HEK293 (cell line): ENCODE data around the gene HES7.
A peak's percentile ranks its signal among the peaks of the same experiment; 100 is the strongest.

ENCODE experiments used
- CTCF ChIA-PET: fragments of 350-600 bp; formaldehyde crosslinking; extraction: SDS; loops from one replicate; lab custom pipeline; 2021; ENCODE audit warnings: antibody characterized with exemption; lab: Yijun Ruan, JAX
- POLR2A ChIA-PET: fragments of 300-600 bp; formaldehyde crosslinking; extraction: SDS; loops from one replicate; lab custom pipeline; 2020; ENCODE audit warnings: antibody characterized with exemption, inconsistent platforms; lab: Yijun Ruan, JAX
- H3K27ac ChIP-seq: fragments of 200-500 bp; sonication (Bioruptor generic); 2 replicates; pipeline ENCODE4 v1.5.1; 2014; ENCODE audit warnings: low read depth, low read length, control low read depth, inconsistent platforms; ENCODE audit errors: extremely low read depth
- H3K36me3 ChIP-seq, 2 experiments: fragments of 200-500 bp in 1 of 2; sonication (Bioruptor generic) in 1 of 2; 1 replicate in 1 of 2; 2 replicates in 1 of 2; pipeline ENCODE4 v1.5.1; 2014 to 2017; ENCODE audit warnings: inconsistent platforms in 2 of 2, low read length in 2 of 2; ENCODE audit not compliant: control insufficient read depth in 2 of 2, insufficient read depth in 1 of 2
- H3K4me1 ChIP-seq: fragments of 200-500 bp; sonication (Bioruptor generic); 2 replicates; pipeline ENCODE4 v1.5.1; 2014; ENCODE audit warnings: mild to moderate bottlenecking, low read length, inconsistent platforms; ENCODE audit not compliant: control insufficient read depth, insufficient read depth
- H3K4me3 ChIP-seq: 2 replicates; pipeline ENCODE4 v1.5.1; 2011; ENCODE audit warnings: low read depth, mild to moderate bottlenecking, control low read depth, low read length, moderate library complexity
- H3K9me3 ChIP-seq: fragments of 200-500 bp; sonication (Bioruptor generic); 2 replicates; pipeline ENCODE4 v1.5.1; 2014; ENCODE audit warnings: low read depth, low read length, inconsistent platforms; ENCODE audit not compliant: control insufficient read depth, insufficient read depth
- GLIS1 ChIP-seq: fragments of 450-650 bp; formaldehyde crosslinking; IDR thresholded peaks from 2 replicates; pipeline ENCODE4 v1.5.1; 2016; ENCODE audit warnings: missing biosample characterization, missing genetic modification characterization
- GLIS2 ChIP-seq: fragments of 450-650 bp; formaldehyde crosslinking; IDR thresholded peaks from 2 replicates; pipeline ENCODE4 v1.5.1; 2016; ENCODE audit warnings: missing biosample characterization, missing genetic modification characterization
- KLF8 ChIP-seq: fragments of 450-650 bp; formaldehyde crosslinking; IDR thresholded peaks from 2 replicates; pipeline ENCODE4 v1.5.1; 2016; ENCODE audit warnings: missing biosample characterization, missing genetic modification characterization
- MEIS1 ChIP-seq: sonication (generic); formaldehyde crosslinking; IDR thresholded peaks from 2 replicates; pipeline ENCODE4 v1.8.1; 2022; ENCODE audit warnings: missing genetic modification reagents, mild to moderate bottlenecking, borderline replicate concordance
- OVOL3 ChIP-seq: fragments of 450-650 bp; formaldehyde crosslinking; IDR thresholded peaks from 2 replicates; pipeline ENCODE4 v1.5.1; 2016; ENCODE audit warnings: missing biosample characterization, missing genetic modification characterization
- SCRT1 ChIP-seq: fragments of 450-650 bp; formaldehyde crosslinking; IDR thresholded peaks from 2 replicates; pipeline ENCODE4 v1.5.1; 2016; ENCODE audit warnings: missing biosample characterization, missing genetic modification characterization, borderline replicate concordance
- SETDB1 ChIP-seq: IDR thresholded peaks from one replicate; pipeline ENCODE4 v1.6.1; 2017; ENCODE audit warnings: mild to moderate bottlenecking, low read length, moderate library complexity, mixed read lengths; ENCODE audit not compliant: insufficient read length
- SP7 ChIP-seq: fragments of 450-650 bp; formaldehyde crosslinking; IDR thresholded peaks from 2 replicates; pipeline ENCODE4 v1.5.1; 2016; ENCODE audit warnings: missing biosample characterization, missing genetic modification characterization
- TCF7L2 ChIP-seq: IDR thresholded peaks from 2 replicates; pipeline ENCODE4 v1.6.1; 2011; ENCODE audit warnings: low read depth, mild to moderate bottlenecking, inconsistent platforms, low read length, moderate library complexity, borderline replicate concordance
- ZBTB8A ChIP-seq: fragments of 450-650 bp; formaldehyde crosslinking; IDR thresholded peaks from 2 replicates; pipeline ENCODE4 v1.5.1; 2016; ENCODE audit warnings: missing biosample characterization, missing genetic modification characterization
- ZFP3 ChIP-seq: fragments of 450-650 bp; formaldehyde crosslinking; IDR thresholded peaks from 2 replicates; pipeline ENCODE4 v1.5.1; 2016; ENCODE audit warnings: low read depth, missing biosample characterization, missing genetic modification characterization
- ZNF121 ChIP-seq: fragments of 450-650 bp; formaldehyde crosslinking; IDR thresholded peaks from 2 replicates; pipeline ENCODE4 v1.5.1; 2016; ENCODE audit warnings: missing biosample characterization, missing genetic modification characterization
- ZNF138 ChIP-seq: fragments of 450-650 bp; formaldehyde crosslinking; IDR thresholded peaks from 2 replicates; pipeline ENCODE4 v1.5.1; 2016; ENCODE audit warnings: missing biosample characterization, missing genetic modification characterization, borderline replicate concordance
- ZNF140 ChIP-seq: fragments of 450-650 bp; formaldehyde crosslinking; IDR thresholded peaks from 2 replicates; pipeline ENCODE4 v1.5.1; 2016; ENCODE audit warnings: missing biosample characterization, missing genetic modification characterization
- ZNF19 ChIP-seq: fragments of 450-650 bp; formaldehyde crosslinking; IDR thresholded peaks from 2 replicates; pipeline ENCODE4; 2016; ENCODE audit warnings: missing biosample characterization, missing genetic modification characterization, low read depth
- ZNF2 ChIP-seq: fragments of 450-650 bp; formaldehyde crosslinking; IDR thresholded peaks from 2 replicates; pipeline ENCODE4 v1.5.1; 2016; ENCODE audit warnings: missing biosample characterization, missing genetic modification characterization
- ZNF202 ChIP-seq: fragments of 450-650 bp; formaldehyde crosslinking; IDR thresholded peaks from 2 replicates; pipeline ENCODE4 v1.5.1; 2016; ENCODE audit warnings: missing biosample characterization, missing genetic modification characterization, borderline replicate concordance
- ZNF274 ChIP-seq, 2 experiments: fragments of 200-500 bp in 1 of 2; fragments of 450-650 bp in 1 of 2; sonication (Bioruptor generic) in 1 of 2; formaldehyde crosslinking in 1 of 2; IDR thresholded peaks; 2 replicates each; pipeline versions ENCODE4 v1.5.1 to v1.6.1; 2014 to 2016; ENCODE audit warnings: borderline replicate concordance in 1 of 2, inconsistent platforms in 1 of 2, low read length in 1 of 2, missing biosample characterization in 1 of 2, missing genetic modification characterization in 1 of 2
- ZNF311 ChIP-seq: fragments of 450-650 bp; formaldehyde crosslinking; IDR thresholded peaks from 2 replicates; pipeline ENCODE4 v1.5.1; 2017; ENCODE audit warnings: missing biosample characterization, missing genetic modification characterization, borderline replicate concordance
- ZNF423 ChIP-seq: fragments of 450-650 bp; formaldehyde crosslinking; IDR thresholded peaks from 2 replicates; pipeline ENCODE4 v1.5.1; 2016; ENCODE audit warnings: missing biosample characterization, missing genetic modification characterization
- ZNF529 ChIP-seq: fragments of 450-650 bp; formaldehyde crosslinking; IDR thresholded peaks from 2 replicates; pipeline ENCODE4 v1.5.1; 2017; ENCODE audit warnings: missing genetic modification characterization, missing biosample characterization; ENCODE audit not compliant: insufficient replicate concordance
- ZNF548 ChIP-seq: fragments of 450-650 bp; formaldehyde crosslinking; IDR thresholded peaks from 2 replicates; pipeline ENCODE4 v1.5.1; 2016; ENCODE audit warnings: missing biosample characterization, missing genetic modification characterization
- ZNF549 ChIP-seq: fragments of 450-650 bp; IDR thresholded peaks from 2 replicates; pipeline ENCODE4 v1.5.1; 2018; ENCODE audit warnings: missing biosample characterization, missing genetic modification characterization, mild to moderate bottlenecking, inconsistent platforms, moderate library complexity
- ZNF596 ChIP-seq: fragments of 450-650 bp; IDR thresholded peaks from 2 replicates; pipeline ENCODE4 v1.5.0; 2018; ENCODE audit warnings: missing biosample characterization, mild to moderate bottlenecking, missing genetic modification characterization, moderate library complexity
- ZNF626 ChIP-seq: fragments of 450-650 bp; sonication (Bioruptor Pico); formaldehyde crosslinking; IDR thresholded peaks from 2 replicates; pipeline ENCODE4 v1.5.1; 2018; ENCODE audit warnings: missing biosample characterization, missing genetic modification characterization, inconsistent platforms
- ZNF629 ChIP-seq: fragments of 450-650 bp; formaldehyde crosslinking; IDR thresholded peaks from 2 replicates; pipeline ENCODE4 v1.5.1; 2017; ENCODE audit warnings: missing biosample characterization, missing genetic modification characterization
- ZNF707 ChIP-seq: fragments of 450-650 bp; formaldehyde crosslinking; IDR thresholded peaks from 2 replicates; pipeline ENCODE4 v1.5.1; 2016; ENCODE audit warnings: missing biosample characterization, missing genetic modification characterization
- ZNF785 ChIP-seq: fragments of 450-650 bp; formaldehyde crosslinking; IDR thresholded peaks from 2 replicates; pipeline ENCODE4 v1.5.1; 2016; ENCODE audit warnings: missing biosample characterization, missing genetic modification characterization
- ZNF792 ChIP-seq: fragments of 450-650 bp; formaldehyde crosslinking; IDR thresholded peaks from 2 replicates; pipeline ENCODE4 v1.5.1; 2016; ENCODE audit warnings: missing biosample characterization, missing genetic modification characterization
- TF ChIP-seq, protein P1 (sequence below): fragments of 450-650 bp; formaldehyde crosslinking; IDR thresholded peaks from 2 replicates; pipeline ENCODE4 v1.5.1; 2016; ENCODE audit warnings: missing biosample characterization, missing genetic modification characterization, low read depth
- TF ChIP-seq, protein P2 (sequence below): fragments of 450-650 bp; formaldehyde crosslinking; IDR thresholded peaks from 2 replicates; pipeline ENCODE4 v1.5.1; 2016; ENCODE audit warnings: missing biosample characterization, missing genetic modification characterization
- TF ChIP-seq, protein P3 (sequence below): fragments of 450-650 bp; formaldehyde crosslinking; IDR thresholded peaks from 2 replicates; pipeline ENCODE4 v1.5.1; 2016; ENCODE audit warnings: missing biosample characterization, missing genetic modification characterization

The HES7 gene

DNA sequence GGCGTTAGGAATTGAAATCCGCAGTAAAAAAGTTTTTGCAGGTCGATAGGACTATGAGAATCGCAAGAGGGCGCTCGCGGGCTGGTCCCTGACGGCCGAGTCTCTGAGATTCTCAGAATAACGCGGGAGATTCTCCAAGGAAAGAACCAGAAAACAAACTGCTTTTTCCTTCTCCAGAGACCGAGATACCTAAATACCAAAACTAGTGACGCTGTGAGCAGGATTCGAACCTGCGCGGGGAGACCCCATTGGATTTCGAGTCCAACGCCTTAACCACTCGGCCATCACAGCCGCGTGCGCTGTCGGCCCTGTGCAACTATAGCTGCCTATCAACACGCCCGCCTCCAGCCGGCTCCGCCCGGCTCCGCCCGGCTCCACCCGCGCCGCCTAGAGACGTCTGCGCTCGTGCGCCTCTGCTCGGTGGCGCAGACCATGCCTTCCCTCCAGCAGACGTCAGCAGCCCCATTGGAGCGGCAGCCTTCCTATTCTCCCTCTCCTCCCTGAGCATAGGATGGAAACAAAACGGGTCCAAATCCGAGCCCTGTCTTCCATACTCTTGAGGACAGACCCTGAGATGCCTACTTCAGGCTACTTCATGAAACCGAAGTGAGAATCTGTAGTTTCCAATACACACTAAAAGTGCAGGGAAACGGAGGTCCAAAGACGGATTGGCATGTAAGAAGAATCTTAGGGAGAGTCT lies 14.9 kb upstream of the HES7 start:
- peak overlapping the region; percentile 48 for H3K27ac ChIP-seq
- CTCF ChIA-PET, result interaction anchor here (0.7 to 7.1 kb wide), 16 partner anchors 11 to 368 kb away, joined by 3 to 91 read pairs (median 6); partner anchors contain the start of genes ALOXE3, HES7 and PER1
- POLR2A ChIA-PET, result interaction anchor here (0.6 to 4.5 kb wide), 13 partner anchors 12 to 83 kb away, joined by 3 to 31 read pairs (median 5); partner anchors contain the start of genes AURKB, BORCS6 and HES7
- TF ChIP-seq, protein P1, sequence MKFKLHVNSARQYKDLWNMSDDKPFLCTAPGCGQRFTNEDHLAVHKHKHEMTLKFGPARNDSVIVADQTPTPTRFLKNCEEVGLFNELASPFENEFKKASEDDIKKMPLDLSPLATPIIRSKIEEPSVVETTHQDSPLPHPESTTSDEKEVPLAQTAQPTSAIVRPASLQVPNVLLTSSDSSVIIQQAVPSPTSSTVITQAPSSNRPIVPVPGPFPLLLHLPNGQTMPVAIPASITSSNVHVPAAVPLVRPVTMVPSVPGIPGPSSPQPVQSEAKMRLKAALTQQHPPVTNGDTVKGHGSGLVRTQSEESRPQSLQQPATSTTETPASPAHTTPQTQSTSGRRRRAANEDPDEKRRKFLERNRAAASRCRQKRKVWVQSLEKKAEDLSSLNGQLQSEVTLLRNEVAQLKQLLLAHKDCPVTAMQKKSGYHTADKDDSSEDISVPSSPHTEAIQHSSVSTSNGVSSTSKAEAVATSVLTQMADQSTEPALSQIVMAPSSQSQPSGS (tag by site-specific recombination), result no peak
- TF ChIP-seq ZNF274 (IDR thresholded peaks at IDR 0.05; ENCODE audit: low read length), result no peak
- TF ChIP-seq ZNF274 (tag by site-specific recombination; IDR thresholded peaks at IDR 0.05; ENCODE audit: borderline replicate concordance), result no peak
- TF ChIP-seq TCF7L2, result no peak
- peak; percentile 54; the same call in 1 of the 2 replicates for TF ChIP-seq ZNF2 (tag by site-specific recombination)
- peak; percentile 86 for TF ChIP-seq SP7
- no peak for TF ChIP-seq ZNF529 (tag by site-specific recombination)
- TF ChIP-seq MEIS1, result no peak
- 0 out of 2 replicates have a peak, but pooled peaks have one; percentile 23 for TF ChIP-seq GLIS2 (tag by site-specific recombination)
- no peak for TF ChIP-seq ZNF140 (tag by site-specific recombination)
- TF ChIP-seq SCRT1, result no peak
- no peak for TF ChIP-seq ZNF549 (tag by site-specific recombination)
- no peak for TF ChIP-seq ZNF121 (tag by site-specific recombination)
- TF ChIP-seq ZNF792 (tag by site-specific recombination), result no peak
- no peak for TF ChIP-seq ZNF785 (tag by site-specific recombination)
- TF ChIP-seq ZNF548, result no peak
- TF ChIP-seq ZFP3 (tag by site-specific recombination), result no peak
- TF ChIP-seq ZNF19 (tag by site-specific recombination), result no peak
- TF ChIP-seq ZNF311 (tag by site-specific recombination), result no peak
- TF ChIP-seq GLIS1 (tag by site-specific recombination), result no peak
- no peak for TF ChIP-seq ZNF626 (tag by site-specific recombination)
- TF ChIP-seq, protein P2, sequence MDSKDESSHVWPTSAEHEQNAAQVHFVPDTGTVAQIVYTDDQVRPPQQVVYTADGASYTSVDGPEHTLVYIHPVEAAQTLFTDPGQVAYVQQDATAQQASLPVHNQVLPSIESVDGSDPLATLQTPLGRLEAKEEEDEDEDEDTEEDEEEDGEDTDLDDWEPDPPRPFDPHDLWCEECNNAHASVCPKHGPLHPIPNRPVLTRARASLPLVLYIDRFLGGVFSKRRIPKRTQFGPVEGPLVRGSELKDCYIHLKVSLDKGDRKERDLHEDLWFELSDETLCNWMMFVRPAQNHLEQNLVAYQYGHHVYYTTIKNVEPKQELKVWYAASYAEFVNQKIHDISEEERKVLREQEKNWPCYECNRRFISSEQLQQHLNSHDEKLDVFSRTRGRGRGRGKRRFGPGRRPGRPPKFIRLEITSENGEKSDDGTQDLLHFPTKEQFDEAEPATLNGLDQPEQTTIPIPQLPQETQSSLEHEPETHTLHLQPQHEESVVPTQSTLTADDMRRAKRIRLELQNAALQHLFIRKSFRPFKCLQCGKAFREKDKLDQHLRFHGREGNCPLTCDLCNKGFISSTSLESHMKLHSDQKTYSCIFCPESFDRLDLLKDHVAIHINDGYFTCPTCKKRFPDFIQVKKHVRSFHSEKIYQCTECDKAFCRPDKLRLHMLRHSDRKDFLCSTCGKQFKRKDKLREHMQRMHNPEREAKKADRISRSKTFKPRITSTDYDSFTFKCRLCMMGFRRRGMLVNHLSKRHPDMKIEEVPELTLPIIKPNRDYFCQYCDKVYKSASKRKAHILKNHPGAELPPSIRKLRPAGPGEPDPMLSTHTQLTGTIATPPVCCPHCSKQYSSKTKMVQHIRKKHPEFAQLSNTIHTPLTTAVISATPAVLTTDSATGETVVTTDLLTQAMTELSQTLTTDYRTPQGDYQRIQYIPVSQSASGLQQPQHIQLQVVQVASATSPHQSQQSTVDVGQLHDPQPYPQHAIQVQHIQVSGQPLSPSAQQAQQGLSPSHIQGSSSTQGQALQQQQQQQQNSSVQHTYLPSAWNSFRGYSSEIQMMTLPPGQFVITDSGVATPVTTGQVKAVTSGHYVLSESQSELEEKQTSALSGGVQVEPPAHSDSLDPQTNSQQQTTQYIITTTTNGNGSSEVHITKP (tag by site-specific recombination), result peak; percentile 60
- no peak for TF ChIP-seq ZNF138 (tag by site-specific recombination)
- TF ChIP-seq, protein P3, sequence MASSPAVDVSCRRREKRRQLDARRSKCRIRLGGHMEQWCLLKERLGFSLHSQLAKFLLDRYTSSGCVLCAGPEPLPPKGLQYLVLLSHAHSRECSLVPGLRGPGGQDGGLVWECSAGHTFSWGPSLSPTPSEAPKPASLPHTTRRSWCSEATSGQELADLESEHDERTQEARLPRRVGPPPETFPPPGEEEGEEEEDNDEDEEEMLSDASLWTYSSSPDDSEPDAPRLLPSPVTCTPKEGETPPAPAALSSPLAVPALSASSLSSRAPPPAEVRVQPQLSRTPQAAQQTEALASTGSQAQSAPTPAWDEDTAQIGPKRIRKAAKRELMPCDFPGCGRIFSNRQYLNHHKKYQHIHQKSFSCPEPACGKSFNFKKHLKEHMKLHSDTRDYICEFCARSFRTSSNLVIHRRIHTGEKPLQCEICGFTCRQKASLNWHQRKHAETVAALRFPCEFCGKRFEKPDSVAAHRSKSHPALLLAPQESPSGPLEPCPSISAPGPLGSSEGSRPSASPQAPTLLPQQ (tag by site-specific recombination), result peak; percentile 69
- TF ChIP-seq ZNF202 (tag by site-specific recombination), result no peak
- peak; percentile 96 for TF ChIP-seq ZBTB8A (tag by site-specific recombination)
- no peak for TF ChIP-seq ZNF707 (tag by site-specific recombination)
- peak; percentile 100 for TF ChIP-seq KLF8 (tag by site-specific recombination)
- peak; percentile 85 for TF ChIP-seq ZNF629 (tag by site-specific recombination)
- TF ChIP-seq ZNF596 (tag by site-specific recombination), result peak; percentile 36; the same call in 1 of the 2 replicates
- TF ChIP-seq ZNF423, result no peak
- TF ChIP-seq OVOL3 (tag by site-specific recombination), result no peak; the same call in 1 of the 2 replicates
- TF ChIP-seq SETDB1, result no peak

More for the DNA sequence above, 14.9 kb upstream of the HES7 start:
- Histone ChIP-seq H3K36me3 (peaks cover 0 to 33% of the 10 kb centered on the region in 2 experiments; a peak in 1 of 3 replicates), H3K4me1 (0 out of 2 replicates have a peak, but pooled peaks cover 4% of the 10 kb centered on the region), H3K9me3 (no peaks in the 10 kb centered on the region), H3K4me3 (peak overlapping the region; percentile 71)
